Cerebellar cortex (tissue), 1 donor: ENCODE measurements around the gene PPP2R2C.

Experiments
- DNase-seq: peaks from one replicate; pipeline ENCODE4 v3.0.0-alpha.2; 2015; ENCODE audit warnings: low spot score

Gene PPP2R2C

GRCh38 chr4:6329478-6330383 lies 142.7 kb downstream of the PPP2R2C start:
- DNase-seq: no peak

GRCh38 chr4:6328526-6328925 lies 143.9 kb downstream of the PPP2R2C start:
- DNase-seq: no peak

- DNase-seq: peak; percentile 80
These were observed 145.0 kb downstream of the PPP2R2C start for GRCh38 chr4:6327220-6327917.

GRCh38 chr4:6326312-6327060 lies 145.9 kb downstream of the PPP2R2C start:
- no peak for DNase-seq

- DNase-seq: no peak
These were observed 146.6 kb downstream of the PPP2R2C start for GRCh38 chr4:6325788-6326290.

GRCh38 chr4:6324999-6325787 lies 147.2 kb downstream of the PPP2R2C start:
- no peak for DNase-seq

GRCh38 chr4:6324461-6324998 lies 147.9 kb downstream of the PPP2R2C start:
- no peak for DNase-seq

- DNase-seq: no peak
These were observed 149.4 kb downstream of the PPP2R2C start for GRCh38 chr4:6322761-6323566.

- no peak for DNase-seq
These were observed 150.2 kb downstream of the PPP2R2C start for GRCh38 chr4:6322067-6322760.

- no peak for DNase-seq
These were observed 151.1 kb downstream of the PPP2R2C start for GRCh38 chr4:6321361-6321760.

- DNase-seq: no peak
These were observed 151.8 kb downstream of the PPP2R2C start for GRCh38 chr4:6320663-6321062.

GRCh38 chr4:6319530-6320150 lies 152.8 kb downstream of the PPP2R2C start:
- no peak for DNase-seq

GRCh38 chr4:6318206-6318605 lies 154.2 kb downstream of the PPP2R2C start:
- no peak for DNase-seq

GRCh38 chr4:6316461-6317003 lies 155.9 kb downstream of the PPP2R2C start:
- DNase-seq: peak; percentile 29

- DNase-seq: no peak
These were observed 159.2 kb downstream of the PPP2R2C start for GRCh38 chr4:6313216-6313615.

GRCh38 chr4:6309777-6310176 lies 162.6 kb downstream of the PPP2R2C start:
- DNase-seq: no peak

- peak; percentile 15 for DNase-seq
These were observed 163.3 kb downstream of the PPP2R2C start for GRCh38 chr4:6308899-6309643.

GRCh38 chr4:6307891-6308290 lies 164.5 kb downstream of the PPP2R2C start:
- peak; percentile 82 for DNase-seq
